H9 (cell line): Measurements from ENCODE around the gene CCN5. TPM values are rescaled to one million over a fixed set of nuclear protein-coding genes. Genes with fewer than 3 reads are reported as not detected.

Experiments
- DNase-seq: peaks from one replicate; pipeline ENCODE4 v3.0.0-alpha.2; 2017
- H2AFZ ChIP-seq: one replicate; pipeline ENCODE4 v1.6.1; 2013; ENCODE audit warnings: mild to moderate bottlenecking, low read length, control low read depth, moderate library complexity
- H2AK5ac ChIP-seq: 2 replicates; pipeline ENCODE4 v1.6.1; 2013; ENCODE audit warnings: low read length, control low read depth, mixed read lengths; ENCODE audit not compliant: insufficient read length
- H2BK120ac ChIP-seq: one replicate; pipeline ENCODE4 v1.6.1; 2013; ENCODE audit warnings: low read depth, mild to moderate bottlenecking, low read length, control low read depth, inconsistent platforms; ENCODE audit not compliant: poor library complexity, severe bottlenecking
- H2BK12ac ChIP-seq: 2 replicates; pipeline ENCODE4 v1.6.1; 2013; ENCODE audit warnings: low read length, control low read depth, mixed read lengths, low read depth; ENCODE audit not compliant: insufficient read length
- H2BK15ac ChIP-seq: 2 replicates; pipeline ENCODE4 v1.6.1; 2013; ENCODE audit warnings: low read depth, low read length, control low read depth
- H2BK20ac ChIP-seq: one replicate; pipeline ENCODE4 v1.6.1; 2013; ENCODE audit warnings: low read depth, mild to moderate bottlenecking, low read length, control low read depth, inconsistent platforms; ENCODE audit not compliant: poor library complexity, severe bottlenecking
- H2BK5ac ChIP-seq: 2 replicates; pipeline ENCODE4 v1.6.1; 2013; ENCODE audit warnings: low read length, control low read depth, mixed read lengths; ENCODE audit not compliant: insufficient read length
- H3K14ac ChIP-seq: 2 replicates; pipeline ENCODE4 v1.6.1; 2013; ENCODE audit warnings: low read length, control low read depth; ENCODE audit not compliant: insufficient read depth
- H3K18ac ChIP-seq: 2 replicates; pipeline ENCODE4 v1.6.1; 2013; ENCODE audit warnings: low read depth, mild to moderate bottlenecking, mixed read lengths, low read length, control low read depth; ENCODE audit not compliant: insufficient read length
- H3K23ac ChIP-seq: 2 replicates; pipeline ENCODE4 v1.6.1; 2013; ENCODE audit warnings: low read length, control low read depth, mixed read lengths, low read depth; ENCODE audit not compliant: insufficient read length
- H3K23me2 ChIP-seq: 2 replicates; pipeline ENCODE4 v1.6.1; 2013; ENCODE audit warnings: low read depth, mild to moderate bottlenecking, mixed read lengths, low read length, control low read depth; ENCODE audit not compliant: insufficient read length, poor library complexity, severe bottlenecking
- H3K27ac ChIP-seq: 2 replicates; pipeline ENCODE4 v1.5.1; 2013; ENCODE audit warnings: low read length, control low read depth, mixed read lengths, low read depth; ENCODE audit not compliant: insufficient read length
- H3K27me3 ChIP-seq: 2 replicates; pipeline ENCODE4 v1.6.1; 2013; ENCODE audit warnings: low read length, control low read depth, inconsistent platforms; ENCODE audit not compliant: insufficient read depth
- H3K4ac ChIP-seq: 2 replicates; pipeline ENCODE4 v1.6.1; 2013; ENCODE audit warnings: low read depth, mild to moderate bottlenecking, control low read depth, inconsistent platforms, low read length, moderate library complexity
- H3K4me1 ChIP-seq: 2 replicates; pipeline ENCODE4 v1.6.1; 2013; ENCODE audit warnings: low read length, control low read depth, inconsistent platforms; ENCODE audit not compliant: insufficient read depth
- H3K4me2 ChIP-seq: 2 replicates; pipeline ENCODE4 v1.6.1; 2013; ENCODE audit warnings: low read length, control low read depth, mixed read lengths; ENCODE audit not compliant: insufficient read length, insufficient read depth
- H3K56ac ChIP-seq: 2 replicates; pipeline ENCODE4 v1.6.1; 2013; ENCODE audit warnings: low read depth, mild to moderate bottlenecking, mixed read lengths, low read length, control low read depth; ENCODE audit not compliant: insufficient read length
- H3K79me1 ChIP-seq: 2 replicates; pipeline ENCODE4 v1.6.1; 2013; ENCODE audit warnings: low read depth, mild to moderate bottlenecking, moderate library complexity, low read length, control low read depth, inconsistent platforms; ENCODE audit not compliant: insufficient read depth, poor library complexity, severe bottlenecking
- H3K79me2 ChIP-seq: 2 replicates; pipeline ENCODE4 v1.6.1; 2013; ENCODE audit warnings: low read length, control low read depth, inconsistent platforms; ENCODE audit not compliant: insufficient read depth
- H3K9ac ChIP-seq: 2 replicates; pipeline ENCODE4 v1.6.1; 2013; ENCODE audit warnings: low read length, control low read depth, mixed read lengths; ENCODE audit not compliant: insufficient read length; ENCODE audit errors: extremely low read depth
- H3K9me3 ChIP-seq: one replicate; pipeline ENCODE4 v1.6.1; 2013; ENCODE audit warnings: low read depth, low read length, inconsistent platforms; ENCODE audit not compliant: control insufficient read depth
- H3T11ph ChIP-seq: one replicate; pipeline ENCODE4 v1.6.1; 2013; ENCODE audit warnings: mild to moderate bottlenecking, low read length, control low read depth, inconsistent platforms
- H4K20me1 ChIP-seq: one replicate; pipeline ENCODE4 v1.6.1; 2013; ENCODE audit not compliant: control insufficient read depth, insufficient read length, insufficient read depth
- H4K5ac ChIP-seq: 2 replicates; pipeline ENCODE4 v1.6.1; 2013; ENCODE audit warnings: low read depth, mild to moderate bottlenecking, mixed read lengths, low read length, control low read depth; ENCODE audit not compliant: insufficient read length
- H4K8ac ChIP-seq: replicated peaks from 2 replicates; pipeline ENCODE4 v1.6.1; 2013; ENCODE audit warnings: low read length, control low read depth, mixed read lengths, low read depth; ENCODE audit not compliant: insufficient read length
- H4K91ac ChIP-seq: 2 replicates; pipeline ENCODE4 v1.6.1; 2013; ENCODE audit warnings: low read depth, mild to moderate bottlenecking, moderate library complexity, mixed read lengths, low read length, control low read depth; ENCODE audit not compliant: insufficient read length
- H3K27ac Mint-ChIP-seq, 3 experiments: 2 replicates in 2 of 3; 3 replicates in 1 of 3; pipeline ENCODE4 v1.8.0; 2020 to 2021; ENCODE audit warnings: mixed read lengths in 3 of 3, mild to moderate bottlenecking in 1 of 3, moderate library complexity in 1 of 3
- H3K27me3 Mint-ChIP-seq: 2 replicates; pipeline ENCODE4 v1.8.0; 2021; ENCODE audit warnings: low read depth, mild to moderate bottlenecking, moderate library complexity, mixed read lengths
- H3K36me3 Mint-ChIP-seq, 3 experiments: 2 replicates in 2 of 3; 3 replicates in 1 of 3; pipeline ENCODE4 v1.8.0; 2020 to 2021; ENCODE audit warnings: low read depth in 3 of 3, mixed read lengths in 3 of 3; ENCODE audit not compliant: insufficient read depth in 1 of 3
- H3K4me1 Mint-ChIP-seq, 2 experiments: 2 replicates each; pipeline ENCODE4 v1.8.0; 2020; ENCODE audit warnings: mixed read lengths in 2 of 2
- H3K4me3 Mint-ChIP-seq, 2 experiments: 2 replicates in 1 of 2; 3 replicates in 1 of 2; pipeline ENCODE4 v1.8.0; 2020 to 2021; ENCODE audit warnings: mild to moderate bottlenecking in 2 of 2, mixed read lengths in 2 of 2, moderate library complexity in 1 of 2
- H3K9me3 Mint-ChIP-seq, 2 experiments: 2 replicates in 1 of 2; 3 replicates in 1 of 2; pipeline ENCODE4 v1.8.0; 2020; ENCODE audit warnings: mild to moderate bottlenecking in 2 of 2, mixed read lengths in 2 of 2, moderate library complexity in 1 of 2
- CTCF ChIP-seq: fragments of 200-600 bp; sonication (generic); conservative IDR thresholded peaks from 3 replicates; pipeline ENCODE4 v1.8.0; 2021; ENCODE audit warnings: antibody characterized with exemption, mild to moderate bottlenecking
- WGBS: extraction: QIAGEN DNeasy Blood & Tissue Kit; methylation state at CpG from one replicate; pipeline ENCODE4 v1.1.7; 2013; ENCODE audit warnings: missing lambda C conversion rate, low lambda C conversion rate, mixed read lengths; ENCODE audit not compliant: insufficient read length; ENCODE audit errors: extremely low coverage; 5-methylcytosine and 5-hydroxymethylcytosine counted together
- total RNA-seq: library from RNA; stranded (reverse); gene quantifications from 2 replicates; pipeline ENCODE4 v1.2.1, GENCODE V29; 2021

The CCN5 gene
- total RNA-seq, 1 experiment from 2014 or later, result not detected

GRCh38 chr20:44736170-44737021 is 21.2 kb downstream of the CCN5 start:
- peak overlapping the region; percentile 2 for H3K4me2 ChIP-seq
- H4K20me1 ChIP-seq, result no peaks in the 10 kb centered on the region
- H2AK5ac ChIP-seq, result no peak overlapping the region
- no peak overlapping the region for H3K14ac ChIP-seq
- H3K9ac ChIP-seq, result no peak overlapping the region
- TF ChIP-seq CTCF, result peak; percentile 37; the same call in 1 of the 3 replicates
- no peak overlapping the region for H3K56ac ChIP-seq
- peak; percentile 92 for DNase-seq
- H3K23ac ChIP-seq, result no peak overlapping the region
- peaks cover 9% of the 10 kb centered on the region for H3K27me3 Mint-ChIP-seq
- no peak overlapping the region for H2BK15ac ChIP-seq
- no peak overlapping the region for H4K91ac ChIP-seq
- no CpG with 5 or more reads among the region's 6 CpGs for WGBS
- no peak overlapping the region for H3K4me3 Mint-ChIP-seq
- no peak overlapping the region for H3K27ac ChIP-seq
- H4K8ac ChIP-seq, result no peak overlapping the region
- H3K79me2 ChIP-seq, result no peaks in the 10 kb centered on the region
- H3K36me3 Mint-ChIP-seq, result peaks cover 2 to 4% (median 2%) of the 10 kb centered on the region in 3 experiments; a peak in 2 of 7 replicates
- H2BK20ac ChIP-seq, result no peak overlapping the region
- H2BK12ac ChIP-seq, result no peak overlapping the region
- H3K9me3 ChIP-seq, result no peaks in the 10 kb centered on the region
- no peak overlapping the region for H3K4ac ChIP-seq
- no peak overlapping the region for H2BK5ac ChIP-seq
- no peaks in the 10 kb centered on the region; a peak in 1 of 5 replicates for H3K9me3 Mint-ChIP-seq
- no peak overlapping the region for H4K5ac ChIP-seq
- peak overlapping the region; percentile 20 to 79 (median 76); a peak in 4 of 7 replicates for H3K27ac Mint-ChIP-seq
- no peaks in the 10 kb centered on the region for H3K4me1 ChIP-seq
- H2BK120ac ChIP-seq, result no peak overlapping the region
- no peak overlapping the region for H2AFZ ChIP-seq
- H3K27me3 ChIP-seq, result no peaks in the 10 kb centered on the region
- H3K23me2 ChIP-seq, result no peaks in the 10 kb centered on the region
- H3K18ac ChIP-seq, result no peak overlapping the region
- no peaks in the 10 kb centered on the region for H3K79me1 ChIP-seq
- H3T11ph ChIP-seq, result no peak overlapping the region
- H3K4me1 Mint-ChIP-seq, result peaks cover 19 to 31% of the 10 kb centered on the region in 2 experiments
